AG10803 (cell line): ENCODE measurements around the gene BACH2.
"Not testable (repeated sequence)": the region's sequence is repeated elsewhere in the genome, so short reads cannot be mapped to it uniquely, and the experiment has no call there.

Source experiments
- DNase-seq: peaks from one replicate; pipeline ENCODE4 v3.0.0; 2010; ENCODE audit warnings: low read depth
- H3K4me3 ChIP-seq: 2 replicates; pipeline ENCODE4 v1.5.1; 2011; ENCODE audit warnings: mild to moderate bottlenecking, low read length, control low read depth
- CTCF ChIP-seq: conservative IDR thresholded peaks from 2 replicates; pipeline ENCODE4 v1.5.1; 2011; ENCODE audit warnings: mild to moderate bottlenecking, low read length, control low read depth, inconsistent platforms

The BACH2 gene

GRCh38 chr6:90286884-90287488 lies 9.7 kb downstream of the BACH2 start:
- no peak for DNase-seq
- TF ChIP-seq CTCF: peak; percentile 59
- H3K4me3 ChIP-seq: no peak overlapping the region

DNA sequence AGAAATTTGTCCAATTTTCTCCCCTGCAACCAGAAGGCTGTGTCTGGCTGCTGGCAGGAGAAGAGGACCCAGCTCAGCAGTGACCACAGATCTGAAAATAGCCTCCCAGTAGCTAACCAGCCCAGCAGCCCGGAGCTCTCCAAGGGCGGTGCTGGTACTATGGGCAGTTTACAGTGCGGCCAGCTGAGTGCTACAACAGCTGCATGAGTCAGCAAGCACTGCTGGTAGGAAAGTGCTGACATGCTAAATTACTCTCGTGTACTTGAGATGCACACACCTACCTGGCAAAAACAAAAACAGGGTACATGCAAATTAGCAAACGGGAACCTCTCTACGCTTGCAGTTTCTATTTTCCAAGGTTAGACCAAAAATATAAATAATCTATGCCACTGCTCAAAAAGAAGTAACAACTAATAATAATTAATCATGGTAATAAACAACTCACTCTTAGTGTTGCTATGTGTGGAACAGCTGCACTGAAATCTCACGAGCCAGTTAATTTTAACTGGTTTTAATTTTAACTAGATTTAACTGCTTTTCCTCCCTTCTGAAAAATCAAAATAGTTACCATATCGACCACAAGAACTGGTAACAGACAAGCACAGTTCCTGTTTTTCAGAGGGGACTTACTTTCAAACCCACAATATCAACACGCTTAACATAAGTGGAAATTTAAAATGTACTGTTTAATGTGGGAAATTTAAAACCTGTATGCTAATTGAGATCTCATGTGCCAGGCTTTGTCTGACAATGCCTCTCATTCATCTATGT lies 10.8 kb downstream of the BACH2 start:
- H3K4me3 ChIP-seq: no peak overlapping the region
- peak; percentile 79 for DNase-seq
- no peak for TF ChIP-seq CTCF

DNA sequence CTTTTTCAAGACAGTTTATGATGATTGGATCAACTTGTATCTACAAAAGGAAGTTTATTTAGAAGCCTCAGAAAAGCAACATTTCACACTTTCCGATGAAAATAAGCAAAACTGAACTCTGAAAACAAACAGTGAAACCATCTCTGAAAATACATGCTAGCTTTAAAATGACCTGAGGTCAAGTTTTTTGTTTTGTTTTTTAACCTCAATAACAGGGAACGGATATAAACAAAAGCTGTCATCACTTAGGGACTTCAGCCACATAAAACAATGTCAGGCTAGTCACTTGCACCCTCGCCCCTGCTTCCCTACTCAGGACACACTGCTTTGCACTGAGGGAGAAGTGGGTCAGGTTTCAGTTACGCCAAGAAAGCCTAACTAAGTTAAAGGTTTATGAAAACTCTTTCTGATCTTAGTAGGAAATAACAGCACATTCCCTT lies 11.6 kb downstream of the BACH2 start:
- TF ChIP-seq CTCF: no peak
- DNase-seq: no peak
- H3K4me3 ChIP-seq: peak overlapping the region; percentile 36; the same call in 1 of the 2 replicates

GRCh38 chr6:90284236-90285041 lies 12.2 kb downstream of the BACH2 start:
- peak overlapping the region; percentile 36 for H3K4me3 ChIP-seq
- TF ChIP-seq CTCF: peak; percentile 35
- DNase-seq: peak; percentile 80

DNA sequence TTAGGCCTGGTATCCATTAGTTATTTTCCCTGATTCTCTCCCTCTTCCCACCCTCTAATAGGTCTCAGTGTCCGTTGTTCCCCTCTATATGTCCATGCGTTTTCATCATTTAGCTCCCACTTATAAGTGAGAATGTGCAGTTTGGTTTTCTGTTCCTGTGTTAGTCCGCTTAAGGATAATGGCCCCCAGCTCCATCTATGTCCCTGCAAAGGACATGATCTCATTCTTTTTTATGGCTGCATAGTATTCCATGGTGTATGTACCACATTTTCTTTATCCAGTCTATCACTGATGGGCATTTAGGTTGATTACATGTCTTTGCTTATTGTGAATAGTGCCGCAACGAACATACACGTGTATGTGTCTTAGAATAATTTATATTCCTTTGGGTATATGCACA lies 14.4 kb downstream of the BACH2 start:
- not testable (repeated sequence) for H3K4me3 ChIP-seq, DNase-seq

DNA sequence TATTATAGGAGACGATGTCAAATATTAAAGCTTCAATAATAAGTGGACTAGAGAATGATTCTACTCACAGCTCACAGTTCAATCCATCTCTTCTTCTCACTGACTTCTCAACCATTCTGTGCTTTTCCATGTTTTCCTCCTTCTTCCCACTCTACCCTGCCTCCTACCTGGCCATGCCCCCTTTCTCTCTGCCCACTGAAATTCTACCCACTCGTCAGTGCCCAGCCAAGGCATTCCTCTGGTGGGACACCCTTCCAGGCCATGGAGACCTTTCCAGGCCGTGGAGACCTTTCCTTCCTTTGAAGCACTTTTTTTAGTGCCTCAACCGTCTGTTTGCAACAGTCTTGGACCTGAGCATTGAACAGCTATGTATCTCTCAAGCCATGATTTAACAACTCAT lies 18.5 kb downstream of the BACH2 start:
- H3K4me3 ChIP-seq: no peak overlapping the region
- no peak for DNase-seq
- no peak for TF ChIP-seq CTCF

DNA sequence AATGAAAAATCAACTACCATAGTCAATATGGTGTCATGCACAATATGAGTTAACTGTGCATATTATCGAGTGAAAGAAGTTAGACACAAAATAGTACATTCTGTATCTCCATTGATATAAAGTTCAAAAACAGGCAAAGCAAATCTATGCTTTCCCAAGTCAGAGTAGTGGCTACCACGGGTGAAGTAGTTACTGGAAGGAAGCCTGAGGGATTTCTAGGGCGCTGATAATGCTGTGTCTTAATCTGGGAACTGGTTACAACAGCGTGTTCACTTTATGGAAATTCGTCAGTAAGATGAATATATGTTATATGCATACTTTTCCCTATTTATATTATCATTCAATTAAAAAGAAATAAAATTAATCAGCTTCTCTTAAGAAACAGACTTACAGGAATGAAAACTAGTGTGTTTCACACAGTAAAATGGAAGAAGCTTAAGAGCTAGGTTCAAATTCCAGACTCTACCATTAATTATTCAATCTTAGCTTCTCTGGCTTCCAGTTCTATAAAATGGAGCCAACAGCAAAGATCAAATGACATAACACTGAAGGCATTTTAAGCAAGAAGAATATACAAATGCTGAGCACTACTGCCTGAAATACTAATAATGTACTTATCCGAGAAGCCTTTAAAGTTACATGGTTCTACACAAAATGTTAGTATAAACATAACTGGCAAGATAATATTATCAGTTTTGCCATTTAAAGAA lies 19.2 kb downstream of the BACH2 start:
- no peak for TF ChIP-seq CTCF
- no peak overlapping the region for H3K4me3 ChIP-seq

More for the DNA sequence above, 19.2 kb downstream of the BACH2 start:
- DNase-seq: no peak
